CD14-positive monocyte (primary cell): ENCODE data around the gene CCDC149. TPM values are rescaled to one million over a fixed set of nuclear protein-coding genes. Genes with fewer than 3 reads are reported as not detected.

Source experiments
- DNase-seq, 3 donors: peaks; one replicate each; pipeline ENCODE4 v3.0.0-alpha.2; 2011 to 2022
- H2AFZ ChIP-seq: 2 replicates; pipeline ENCODE4 v1.6.0; 2012; ENCODE audit warnings: mild to moderate bottlenecking, low read depth, low read length, inconsistent platforms; ENCODE audit not compliant: insufficient read depth, poor library complexity, severe bottlenecking
- H3K27ac ChIP-seq, 2 donors: 1 replicate in 1 of 2; 2 replicates in 1 of 2; pipeline ENCODE4 v1.5.1; 2012 to 2013; ENCODE audit warnings: low read length in 2 of 2, control low read depth in 1 of 2, inconsistent platforms in 1 of 2, low read depth in 1 of 2, mild to moderate bottlenecking in 1 of 2
- H3K27me3 ChIP-seq, 2 donors: one replicate each; pipeline versions ENCODE4 v1.6.0 to v1.6.1; 2011 to 2013; ENCODE audit warnings: low read length in 2 of 2; ENCODE audit not compliant: control insufficient read depth in 2 of 2, insufficient read depth in 2 of 2
- H3K36me3 ChIP-seq, 2 donors: replicated peaks in 1 of 2; 1 replicate in 1 of 2; 2 replicates in 1 of 2; pipeline versions ENCODE4 v1.5.1 to v1.6.1; 2012 to 2013; ENCODE audit warnings: low read length in 2 of 2, control low read depth in 1 of 2, inconsistent platforms in 1 of 2, mild to moderate bottlenecking in 1 of 2; ENCODE audit not compliant: insufficient read depth in 2 of 2, control insufficient read depth in 1 of 2
- H3K4me1 ChIP-seq, 2 donors: 1 replicate in 1 of 2; 2 replicates in 1 of 2; pipeline versions ENCODE4 v1.5.1 to v1.6.1; 2012 to 2013; ENCODE audit warnings: low read length in 2 of 2, control low read depth in 1 of 2, inconsistent platforms in 1 of 2, mild to moderate bottlenecking in 1 of 2, moderate library complexity in 1 of 2; ENCODE audit not compliant: insufficient read depth in 2 of 2, control insufficient read depth in 1 of 2
- H3K4me2 ChIP-seq: replicated peaks from 2 replicates; pipeline ENCODE3; 2012; ENCODE audit warnings: low read length, moderate library complexity, mild to moderate bottlenecking; ENCODE audit not compliant: poor library complexity, severe bottlenecking; ENCODE audit errors: extremely low read depth
- H3K4me3 ChIP-seq, 3 experiments: fragments of 200-600 bp in 1 of 3; sonication (generic) in 1 of 3; replicated peaks in 1 of 3; 1 replicate in 2 of 3; 2 replicates in 1 of 3; pipeline ENCODE4 v1.5.1; 2011 to 2013; ENCODE audit warnings: low read length in 3 of 3, mild to moderate bottlenecking in 3 of 3, control low read depth in 2 of 3, low read depth in 2 of 3, inconsistent platforms in 1 of 3, moderate library complexity in 1 of 3
- H3K79me2 ChIP-seq: 2 replicates; pipeline ENCODE4 v1.6.0; 2012; ENCODE audit warnings: mild to moderate bottlenecking, control low read depth, inconsistent platforms, low read length, moderate library complexity; ENCODE audit not compliant: insufficient read depth
- H3K9ac ChIP-seq: 2 replicates; pipeline ENCODE4 v1.6.0; 2017; ENCODE audit warnings: low read length, mild to moderate bottlenecking; ENCODE audit not compliant: insufficient read depth, poor library complexity, severe bottlenecking
- H3K9me3 ChIP-seq, 2 donors: replicated peaks in 1 of 2; 1 replicate in 1 of 2; 2 replicates in 1 of 2; pipeline versions ENCODE4 v1.5.1 to v1.6.1; 2012 to 2013; ENCODE audit warnings: low read length in 2 of 2, control low read depth in 1 of 2; ENCODE audit not compliant: control insufficient read depth in 1 of 2, insufficient read depth in 1 of 2
- H4K20me1 ChIP-seq: 2 replicates; pipeline ENCODE4 v1.6.0; 2012; ENCODE audit warnings: mild to moderate bottlenecking, low read length, control low read depth, moderate library complexity; ENCODE audit not compliant: insufficient read depth
- H3K27ac Mint-ChIP-seq, 7 donors: one replicate each; pipeline ENCODE4 v1.8.0; 2020; ENCODE audit warnings: mild to moderate bottlenecking in 7 of 7, mixed read lengths in 7 of 7, moderate library complexity in 6 of 7, inconsistent platforms in 2 of 7
- H3K27me3 Mint-ChIP-seq, 3 donors: one replicate each; pipeline ENCODE4 v1.8.0; 2021 to 2022; ENCODE audit warnings: low read depth in 3 of 3, mild to moderate bottlenecking in 3 of 3, mixed read lengths in 3 of 3, moderate library complexity in 3 of 3, inconsistent platforms in 1 of 3
- H3K36me3 Mint-ChIP-seq, 2 donors: one replicate each; pipeline ENCODE4 v1.8.0; 2020; ENCODE audit warnings: mixed read lengths in 2 of 2, inconsistent platforms in 1 of 2, mild to moderate bottlenecking in 1 of 2
- H3K4me1 Mint-ChIP-seq: one replicate; pipeline ENCODE4 v1.8.0; 2020; ENCODE audit warnings: mild to moderate bottlenecking, mixed read lengths
- H3K4me3 Mint-ChIP-seq, 2 donors: one replicate each; pipeline ENCODE4 v1.8.0; 2020; ENCODE audit warnings: mild to moderate bottlenecking in 2 of 2, mixed read lengths in 2 of 2, moderate library complexity in 1 of 2
- H3K9me3 Mint-ChIP-seq, 7 donors: one replicate each; pipeline ENCODE4 v1.8.0; 2020 to 2022; ENCODE audit warnings: mixed read lengths in 7 of 7, mild to moderate bottlenecking in 6 of 7, moderate library complexity in 6 of 7, inconsistent platforms in 2 of 7
- CTCF ChIP-seq: fragments of 200-600 bp; IDR thresholded peaks from one replicate; pipeline ENCODE4 v1.8.0; 2022; ENCODE audit warnings: antibody characterized with exemption, mild to moderate bottlenecking
- WGBS: methylation state at CpG from one replicate; pipeline ENCODE4 v1.1.5; 2013; ENCODE audit warnings: missing lambda C conversion rate; ENCODE audit not compliant: insufficient coverage; 5-methylcytosine and 5-hydroxymethylcytosine counted together
- intact Hi-C, 2 donors: fragments of 100-400 bp; cut with micrococcal nuclease; formaldehyde crosslinking; loops; one replicate each; pipeline versions ENCODE4 v1.15.0 to v1.15.1; 2023
- polyA plus RNA-seq, 3 donors: library from polyadenylated mRNA; depleted of rRNA in 1 of 3; unstranded in 2 of 3; stranded (reverse) in 1 of 3; fragments of 300-500 nt in 2 of 3; fragments of >200 nt in 1 of 3; fragmentation: Illumina TruSeq in 2 of 3; gene quantifications; 1 replicate in 2 of 3; 2 replicates in 1 of 3; pipeline ENCODE4 v1.2.3, GENCODE V29; 2012 to 2021

Gene CCDC149
- polyA plus RNA-seq, 3 donors, result 5.5 to 15.8 (median 14.9) TPM

GRCh38 chr4:24935856-24936255, 23.0 kb upstream of the CCDC149 start:
- H3K79me2 ChIP-seq, result no peaks in the 10 kb centered on the region
- peaks cover 0 to 7% of the 10 kb centered on the region in 2 donors for H3K36me3 Mint-ChIP-seq
- no peak overlapping the region for H3K4me3 ChIP-seq
- TF ChIP-seq CTCF, result no peak
- no peak overlapping the region for H3K27ac ChIP-seq
- WGBS, result 100% methylated on average over 1 of the region's 2 CpGs
- H3K4me3 Mint-ChIP-seq, result no peak overlapping the region
- H4K20me1 ChIP-seq, result no peaks in the 10 kb centered on the region
- peaks cover 8% of the 10 kb centered on the region for H3K4me1 Mint-ChIP-seq
- H3K27me3 Mint-ChIP-seq, result no peaks in the 10 kb centered on the region
- no peaks in the 10 kb centered on the region for H3K36me3 ChIP-seq
- no peak overlapping the region for H3K4me2 ChIP-seq
- H3K27me3 ChIP-seq, result no peaks in the 10 kb centered on the region
- no peak overlapping the region for H2AFZ ChIP-seq
- DNase-seq, result peak in 2 of 3 donors; percentile 30 to 44
- no peak overlapping the region for H3K27ac Mint-ChIP-seq
- peaks cover 1 to 3% of the 10 kb centered on the region in 2 donors for H3K4me1 ChIP-seq
- intact Hi-C loops, result no loop called here
- no peak overlapping the region for H3K9ac ChIP-seq
- H3K9me3 Mint-ChIP-seq, result peaks cover 36 to 57% (median 45%) of the 10 kb centered on the region in 7 donors
- peaks cover 19 to 29% of the 10 kb centered on the region in 2 donors for H3K9me3 ChIP-seq

GRCh38 chr4:24934311-24934710, 21.5 kb upstream of the CCDC149 start:
- Histone ChIP-seq H4K20me1 (no peaks in the 10 kb centered on the region), H3K79me2 (no peaks in the 10 kb centered on the region), H3K9ac (no peak overlapping the region), H3K27me3 (no peaks in the 10 kb centered on the region), H3K36me3 (no peaks in the 10 kb centered on the region), H3K4me1 (peaks cover 17 to 18% of the 10 kb centered on the region in 2 donors), H3K27ac (no peak overlapping the region), H3K4me2 (no peak overlapping the region), H2AFZ (no peak overlapping the region), H3K9me3 (peaks cover 19 to 29% of the 10 kb centered on the region in 2 donors), H3K4me3 (no peak overlapping the region)
- intact Hi-C loops, result no loop called here
- peaks cover 1 to 7% of the 10 kb centered on the region in 2 donors for H3K36me3 Mint-ChIP-seq
- H3K4me1 Mint-ChIP-seq, result peaks cover 21% of the 10 kb centered on the region
- no peak overlapping the region for H3K4me3 Mint-ChIP-seq
- H3K27ac Mint-ChIP-seq, result no peak overlapping the region
- TF ChIP-seq CTCF, result no peak
- H3K27me3 Mint-ChIP-seq, result peaks cover 0 to 2% (median 0%) of the 10 kb centered on the region in 3 donors
- H3K9me3 Mint-ChIP-seq, result peaks cover 33 to 45% (median 37%) of the 10 kb centered on the region in 7 donors
- no peak for DNase-seq
